Keratinocyte (primary cell): ENCODE measurements around the gene FGGY. TPM values are rescaled to one million over a fixed set of nuclear protein-coding genes. Genes with fewer than 3 reads are reported as not detected.

Experiments used
- DNase-seq: peaks from one replicate; pipeline ENCODE4 v3.0.0-alpha.2; 2011; ENCODE audit warnings: low read depth, missing footprints, low spot score
- FAIRE-seq: peaks from 2 replicates; lab custom pipeline; 2011; peaks lifted over from hg19 to GRCh38; lab: Jason Lieb, UNC
- H2AFZ ChIP-seq: 2 replicates; pipeline ENCODE4 v1.6.0; 2012; ENCODE audit warnings: low read length, control low read depth, inconsistent platforms; ENCODE audit not compliant: control insufficient read depth
- H3K27ac ChIP-seq: 2 replicates; pipeline ENCODE4 v1.5.1; 2011; ENCODE audit warnings: low read length; ENCODE audit not compliant: control insufficient read depth, insufficient read depth
- H3K27me3 ChIP-seq: 3 replicates; pipeline ENCODE4 v1.6.0; 2011; ENCODE audit warnings: low read length; ENCODE audit not compliant: control insufficient read depth, insufficient read depth; ENCODE audit errors: extremely low read depth
- H3K36me3 ChIP-seq, 2 experiments: 2 replicates in 1 of 2; 3 replicates in 1 of 2; pipeline ENCODE4 v1.5.1; 2011; ENCODE audit warnings: low read length in 2 of 2, mild to moderate bottlenecking in 1 of 2; ENCODE audit not compliant: control insufficient read depth in 2 of 2, insufficient read depth in 2 of 2; ENCODE audit errors: extremely low read depth in 1 of 2
- H3K4me1 ChIP-seq: 3 replicates; pipeline ENCODE4 v1.5.1; 2011; ENCODE audit warnings: low read length; ENCODE audit not compliant: control insufficient read depth, insufficient read depth; ENCODE audit errors: extremely low read depth
- H3K4me2 ChIP-seq: 3 replicates; pipeline ENCODE4 v1.6.0; 2011; ENCODE audit warnings: low read depth, low read length; ENCODE audit not compliant: control insufficient read depth, insufficient read depth; ENCODE audit errors: extremely low read depth
- H3K4me3 ChIP-seq, 3 experiments: fragments of 200-600 bp in 1 of 3; sonication (generic) in 1 of 3; 2 replicates in 2 of 3; 3 replicates in 1 of 3; pipeline ENCODE4 v1.5.1; 2011 to 2016; ENCODE audit warnings: low read length in 3 of 3, mild to moderate bottlenecking in 3 of 3, control low read depth in 2 of 3, inconsistent platforms in 1 of 3, low read depth in 1 of 3, mixed read lengths in 1 of 3, mixed run types in 1 of 3, moderate library complexity in 1 of 3; ENCODE audit not compliant: control insufficient read depth in 2 of 3, insufficient read depth in 2 of 3; ENCODE audit errors: extremely low read depth in 1 of 3
- H3K79me2 ChIP-seq: 2 replicates; pipeline ENCODE4 v1.6.0; 2012; ENCODE audit warnings: low read length; ENCODE audit not compliant: control insufficient read depth, insufficient read depth
- H3K9ac ChIP-seq: 3 replicates; pipeline ENCODE4 v1.6.0; 2011; ENCODE audit warnings: low read length; ENCODE audit not compliant: control insufficient read depth, insufficient read depth; ENCODE audit errors: extremely low read depth
- H3K9me1 ChIP-seq: 3 replicates; pipeline ENCODE4 v1.6.0; 2011; ENCODE audit warnings: low read length; ENCODE audit not compliant: control insufficient read depth, insufficient read depth; ENCODE audit errors: extremely low read depth
- H3K9me3 ChIP-seq: 2 replicates; pipeline ENCODE4 v1.5.1; 2012; ENCODE audit warnings: low read depth, low read length; ENCODE audit not compliant: control insufficient read depth
- H4K20me1 ChIP-seq: 3 replicates; pipeline ENCODE4 v1.6.0; 2011; ENCODE audit warnings: low read length; ENCODE audit not compliant: control insufficient read depth, insufficient read depth; ENCODE audit errors: extremely low read depth
- EZH2 ChIP-seq: IDR thresholded peaks from one replicate; pipeline ENCODE4 v1.6.1; 2012; ENCODE audit warnings: inconsistent platforms, mild to moderate bottlenecking, low read length, moderate library complexity
- dilution Hi-C: fragments of 300-500 bp; cut with MboI; formaldehyde crosslinking; loops from one replicate; pipeline ENCODE4 v1.7.0; 2020; ENCODE audit warnings: low sequenced_read_pairs; ENCODE audit not compliant: extremely low pct_ligation_motif_present
- polyA plus RNA-seq, 5 experiments: library from polyadenylated mRNA; depleted of rRNA in 3 of 5; stranded (reverse) in 3 of 5; stranded (forward) in 1 of 5; unstranded in 1 of 5; fragments of >200 nt; gene quantifications; 1 replicate in 1 of 5; 2 replicates in 3 of 5; 3 replicates in 1 of 5; pipeline versions ENCODE4 v1.2.1 to v1.2.3, GENCODE V29; 2011 to 2012; ENCODE audit warnings: missing spikeins in 2 of 5, low read depth in 1 of 5, low replicate concordance in 1 of 5
- TF ChIP-seq, protein P1 (sequence below), 3 experiments: IDR thresholded peaks in 1 of 3; conservative IDR thresholded peaks in 1 of 3; optimal IDR thresholded peaks in 1 of 3; 2 replicates in 2 of 3; 3 replicates in 1 of 3; pipeline versions ENCODE3 to v1.5.1; 2011; ENCODE audit warnings: low read length in 3 of 3, mild to moderate bottlenecking in 3 of 3, moderate library complexity in 2 of 3, control low read depth in 1 of 3, inconsistent platforms in 1 of 3; ENCODE audit not compliant: insufficient read depth in 2 of 3; ENCODE audit errors: extremely low read depth in 1 of 3

FGGY gene
- polyA plus RNA-seq, 1 donor (not counting 4 experiments of a cell fraction or from before 2014, with no cell fraction given), result 16.6 TPM

DNA sequence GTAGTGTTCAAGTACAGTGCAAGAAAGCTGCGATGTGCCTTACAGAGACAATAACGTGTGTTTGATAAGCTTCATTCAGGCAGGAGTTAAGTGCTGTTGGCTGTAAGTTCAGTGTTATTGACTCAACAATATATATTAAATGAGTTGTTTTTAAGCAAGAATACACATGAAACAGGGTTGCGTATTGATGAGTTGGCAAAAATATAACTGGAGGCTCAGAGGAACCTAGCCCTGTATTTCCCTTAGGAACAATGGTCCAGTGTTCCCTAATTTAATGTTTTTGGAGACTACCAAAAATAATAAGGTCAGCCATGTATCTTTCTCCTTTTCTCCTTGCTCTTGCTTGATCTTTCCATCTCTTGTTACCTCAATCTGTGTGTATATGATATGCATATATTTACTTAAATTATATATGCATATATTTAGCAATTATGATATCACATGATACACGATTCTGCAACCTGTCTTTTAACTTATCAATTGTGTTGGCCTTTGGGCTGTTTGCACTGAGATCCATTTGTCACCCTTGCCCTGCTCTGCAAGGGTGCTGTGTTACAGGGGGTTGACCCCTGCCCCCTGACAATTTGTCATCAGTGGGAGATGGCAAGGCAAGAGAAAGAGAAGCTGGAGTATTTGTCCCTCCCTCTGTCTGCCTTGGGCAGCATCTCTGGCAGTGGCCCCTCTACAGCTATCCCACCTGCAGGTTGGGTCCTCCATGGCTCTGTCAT lies 109.7 kb downstream of the FGGY start:
- no peak overlapping the region for H3K9ac ChIP-seq
- no peaks in the 10 kb centered on the region for H3K36me3 ChIP-seq
- no peaks in the 10 kb centered on the region for H3K79me2 ChIP-seq
- H2AFZ ChIP-seq, result no peak overlapping the region
- peaks cover 5% of the 10 kb centered on the region for H3K4me1 ChIP-seq
- H3K9me1 ChIP-seq, result no peaks in the 10 kb centered on the region
- no peak overlapping the region for H3K4me3 ChIP-seq
- H3K27ac ChIP-seq, result no peak overlapping the region
- peaks cover 2% of the 10 kb centered on the region for H3K9me3 ChIP-seq
- no peak overlapping the region for H3K4me2 ChIP-seq
- FAIRE-seq, result no peak
- TF ChIP-seq, protein P1, sequence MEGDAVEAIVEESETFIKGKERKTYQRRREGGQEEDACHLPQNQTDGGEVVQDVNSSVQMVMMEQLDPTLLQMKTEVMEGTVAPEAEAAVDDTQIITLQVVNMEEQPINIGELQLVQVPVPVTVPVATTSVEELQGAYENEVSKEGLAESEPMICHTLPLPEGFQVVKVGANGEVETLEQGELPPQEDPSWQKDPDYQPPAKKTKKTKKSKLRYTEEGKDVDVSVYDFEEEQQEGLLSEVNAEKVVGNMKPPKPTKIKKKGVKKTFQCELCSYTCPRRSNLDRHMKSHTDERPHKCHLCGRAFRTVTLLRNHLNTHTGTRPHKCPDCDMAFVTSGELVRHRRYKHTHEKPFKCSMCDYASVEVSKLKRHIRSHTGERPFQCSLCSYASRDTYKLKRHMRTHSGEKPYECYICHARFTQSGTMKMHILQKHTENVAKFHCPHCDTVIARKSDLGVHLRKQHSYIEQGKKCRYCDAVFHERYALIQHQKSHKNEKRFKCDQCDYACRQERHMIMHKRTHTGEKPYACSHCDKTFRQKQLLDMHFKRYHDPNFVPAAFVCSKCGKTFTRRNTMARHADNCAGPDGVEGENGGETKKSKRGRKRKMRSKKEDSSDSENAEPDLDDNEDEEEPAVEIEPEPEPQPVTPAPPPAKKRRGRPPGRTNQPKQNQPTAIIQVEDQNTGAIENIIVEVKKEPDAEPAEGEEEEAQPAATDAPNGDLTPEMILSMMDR (optimal IDR thresholded peaks at IDR 0.05 in 1 of 3, IDR thresholded peaks at IDR 0.05 in 1 of 3, conservative IDR thresholded peaks at IDR 0.05 in 1 of 3; ENCODE audit: extremely low read depth in 1 of 3, insufficient read depth in 2 of 3, low read length in 3 of 3), result no peak
- TF ChIP-seq EZH2, result no peak
- dilution Hi-C loops, result no loop called here
- DNase-seq, result no peak
- no peaks in the 10 kb centered on the region for H4K20me1 ChIP-seq
- no peaks in the 10 kb centered on the region for H3K27me3 ChIP-seq

DNA sequence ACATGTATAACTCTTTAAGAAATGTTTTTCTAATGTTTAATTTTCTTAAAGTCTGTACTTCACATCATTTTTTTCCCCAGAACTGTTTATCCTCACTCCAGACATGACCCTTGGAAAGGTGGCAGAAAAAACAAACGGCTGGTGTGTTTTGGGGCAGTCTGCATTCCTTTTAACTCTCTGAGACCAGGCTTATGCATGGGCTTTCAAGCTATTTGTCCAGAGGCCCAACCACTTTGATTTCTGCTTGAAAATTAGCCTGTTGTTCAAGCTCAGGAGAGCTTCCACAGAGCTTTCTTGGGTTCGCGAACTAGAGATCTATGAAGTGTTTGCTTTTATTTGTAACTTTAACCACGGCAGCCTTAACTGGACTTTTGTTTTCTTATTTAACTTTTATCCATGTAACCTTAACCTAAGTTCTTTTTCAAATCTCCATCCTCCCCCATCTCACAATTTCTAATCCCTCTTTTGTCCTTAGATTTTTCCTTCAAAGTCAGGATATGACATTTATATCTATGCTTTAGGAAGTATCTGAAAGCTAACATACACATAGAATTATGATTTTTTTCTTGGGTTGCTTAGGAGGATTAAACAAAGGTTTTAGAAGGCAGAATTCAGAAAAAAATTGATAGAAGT lies 111.8 kb downstream of the FGGY start:
- H3K4me3 ChIP-seq, result no peak overlapping the region
- TF ChIP-seq, protein P1 (optimal IDR thresholded peaks at IDR 0.05 in 1 of 3, IDR thresholded peaks at IDR 0.05 in 1 of 3, conservative IDR thresholded peaks at IDR 0.05 in 1 of 3; ENCODE audit: extremely low read depth in 1 of 3, insufficient read depth in 2 of 3, low read length in 3 of 3), result no peak
- TF ChIP-seq EZH2, result no peak

More for the DNA sequence above, 111.8 kb downstream of the FGGY start:
- H3K4me1 ChIP-seq, result no peaks in the 10 kb centered on the region
- no peak for FAIRE-seq
- no peaks in the 10 kb centered on the region for H3K27me3 ChIP-seq
- H4K20me1 ChIP-seq, result no peaks in the 10 kb centered on the region
- no peak overlapping the region for H2AFZ ChIP-seq
- DNase-seq, result no peak
- dilution Hi-C loops, result no loop called here
- no peak overlapping the region for H3K9ac ChIP-seq
- no peaks in the 10 kb centered on the region for H3K36me3 ChIP-seq
- H3K27ac ChIP-seq, result no peak overlapping the region
- H3K4me2 ChIP-seq, result no peak overlapping the region
- no peaks in the 10 kb centered on the region for H3K9me1 ChIP-seq
- H3K79me2 ChIP-seq, result no peaks in the 10 kb centered on the region
- H3K9me3 ChIP-seq, result peaks cover 2% of the 10 kb centered on the region
